ENCODE measurements around the gene APOBR.

GRCh38 chr16:28492511-28492910 lies 1.9 kb upstream of the APOBR start:
- TF ChIP-seq, protein P1, sequence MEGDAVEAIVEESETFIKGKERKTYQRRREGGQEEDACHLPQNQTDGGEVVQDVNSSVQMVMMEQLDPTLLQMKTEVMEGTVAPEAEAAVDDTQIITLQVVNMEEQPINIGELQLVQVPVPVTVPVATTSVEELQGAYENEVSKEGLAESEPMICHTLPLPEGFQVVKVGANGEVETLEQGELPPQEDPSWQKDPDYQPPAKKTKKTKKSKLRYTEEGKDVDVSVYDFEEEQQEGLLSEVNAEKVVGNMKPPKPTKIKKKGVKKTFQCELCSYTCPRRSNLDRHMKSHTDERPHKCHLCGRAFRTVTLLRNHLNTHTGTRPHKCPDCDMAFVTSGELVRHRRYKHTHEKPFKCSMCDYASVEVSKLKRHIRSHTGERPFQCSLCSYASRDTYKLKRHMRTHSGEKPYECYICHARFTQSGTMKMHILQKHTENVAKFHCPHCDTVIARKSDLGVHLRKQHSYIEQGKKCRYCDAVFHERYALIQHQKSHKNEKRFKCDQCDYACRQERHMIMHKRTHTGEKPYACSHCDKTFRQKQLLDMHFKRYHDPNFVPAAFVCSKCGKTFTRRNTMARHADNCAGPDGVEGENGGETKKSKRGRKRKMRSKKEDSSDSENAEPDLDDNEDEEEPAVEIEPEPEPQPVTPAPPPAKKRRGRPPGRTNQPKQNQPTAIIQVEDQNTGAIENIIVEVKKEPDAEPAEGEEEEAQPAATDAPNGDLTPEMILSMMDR (IDR thresholded peaks at IDR 0.05; ENCODE audit: low read depth, low read length, poor library complexity, severe bottlenecking) = no peak
- no peak for TF ChIP-seq EZH2phosphoT487 (IDR thresholded peaks at IDR 0.05; ENCODE audit: borderline replicate concordance, low read length)
